ENCODE data around the gene PSD.
A peak's percentile ranks its signal among the peaks of the same experiment; 100 is the strongest.

PSD gene

GRCh38 chr10:102420714-102421506 is 2.3 kb upstream of the PSD start, which contains the start of gene FBXL15:
Gene FBXL15, plus strand, starts transcription at chr10:102420836. Its CDS starts 294 bp downstream, at chr10:102421130.
- H3K4me1 Mint-ChIP-seq (ENCODE audit: low read depth) = peaks cover 20% of the 10 kb centered on the region
- DNase-seq (ENCODE audit: low spot score) = peak; percentile 97
- peaks cover 8% of the 10 kb centered on the region for H3K36me3 Mint-ChIP-seq (ENCODE audit: low read depth)
- H3K27me3 Mint-ChIP-seq (ENCODE audit: low read depth) = peaks cover 25% of the 10 kb centered on the region
- peak within 1 kb of the TSS; percentile 97 for H3K27ac Mint-ChIP-seq
- H3K9me3 Mint-ChIP-seq = no peaks in the 10 kb centered on the region
- peak within 1 kb of the TSS; percentile 99 for H3K4me3 Mint-ChIP-seq

DNA sequence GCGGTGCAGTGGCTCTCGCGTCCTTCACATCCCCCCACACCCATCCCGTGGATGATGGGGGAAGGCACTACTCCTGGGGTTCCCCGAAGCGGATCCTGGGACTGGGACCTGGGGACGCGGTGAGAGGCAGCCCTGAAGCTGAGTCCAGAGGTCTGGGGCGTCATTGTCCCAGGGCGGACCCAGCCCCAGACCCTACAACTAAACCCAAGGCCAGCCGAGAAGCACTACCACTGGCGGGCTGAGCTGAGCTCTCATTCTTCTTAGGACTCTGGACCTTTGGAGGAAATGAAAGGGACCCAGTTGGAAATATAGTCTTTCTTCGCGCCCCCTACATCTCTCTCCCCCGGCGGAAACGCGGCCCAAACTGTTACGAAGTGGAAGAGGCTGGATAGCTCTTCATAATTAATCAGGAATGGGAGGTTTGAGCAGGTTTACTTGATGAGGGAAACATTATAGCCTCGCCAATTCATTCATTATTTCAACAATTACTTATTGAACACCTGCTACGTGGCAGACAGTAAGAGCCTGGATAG is 1.7 kb upstream of the PSD start:
- no peaks in the 10 kb centered on the region for H3K9me3 Mint-ChIP-seq
- H3K4me1 Mint-ChIP-seq (ENCODE audit: low read depth) = peaks cover 16% of the 10 kb centered on the region
- DNase-seq (ENCODE audit: low spot score) = no peak
- peak overlapping the region; percentile 97 for H3K27ac Mint-ChIP-seq
- peak overlapping the region; percentile 99 for H3K4me3 Mint-ChIP-seq
- peaks cover 8% of the 10 kb centered on the region for H3K36me3 Mint-ChIP-seq (ENCODE audit: low read depth)
- H3K27me3 Mint-ChIP-seq (ENCODE audit: low read depth) = peaks cover 26% of the 10 kb centered on the region

DNA sequence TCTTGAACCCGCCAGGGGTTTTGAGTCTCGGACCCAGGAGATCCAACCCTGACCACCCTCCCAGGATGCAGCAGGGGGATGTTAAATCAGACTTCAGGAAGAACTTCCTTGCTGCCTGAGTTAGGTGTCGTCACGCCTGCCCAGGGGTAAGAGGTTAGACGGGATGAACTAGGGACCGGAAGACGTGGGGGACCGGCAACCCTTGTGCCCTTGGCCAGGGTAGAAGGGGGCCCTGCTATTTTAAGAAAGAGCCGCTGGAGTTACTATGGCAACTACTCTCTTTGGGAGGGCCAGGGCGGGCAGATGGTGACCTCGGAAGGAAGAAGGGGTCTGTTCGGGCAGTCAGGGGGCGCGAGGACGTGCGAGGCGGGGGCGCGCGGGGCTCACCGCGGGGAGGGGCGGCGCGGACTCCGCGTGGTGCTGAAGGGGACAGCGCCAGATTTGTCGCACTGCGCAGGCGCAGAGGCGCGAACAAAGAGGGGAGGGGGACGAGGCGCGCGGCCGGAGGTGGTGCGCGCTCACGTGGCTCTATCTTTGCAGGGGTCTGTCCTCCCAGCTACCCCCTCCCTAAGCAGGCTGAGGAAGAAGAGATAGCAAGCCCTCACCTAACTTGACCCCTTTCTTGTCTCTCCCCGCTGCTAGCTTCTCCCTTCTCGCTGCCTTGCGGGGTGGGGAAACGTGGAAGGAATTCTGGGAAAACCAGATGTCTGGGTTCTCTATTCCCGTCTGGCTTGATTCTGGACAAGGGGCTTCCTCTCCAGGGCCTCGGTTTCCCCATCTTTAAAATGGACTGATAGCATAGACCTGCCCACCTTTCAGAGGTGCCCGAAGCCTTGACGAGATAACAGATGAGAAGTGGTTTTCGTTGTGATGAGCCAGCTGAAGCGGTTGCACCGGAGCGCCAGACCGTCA is 940 bp upstream of the PSD start:
- Mint-ChIP-seq H3K27ac (peak overlapping the region; percentile 26), H3K4me3 (peak overlapping the region; percentile 99), H3K27me3 (ENCODE audit: low read depth) (peaks cover 26% of the 10 kb centered on the region), H3K36me3 (ENCODE audit: low read depth) (peaks cover 7% of the 10 kb centered on the region), H3K9me3 (no peaks in the 10 kb centered on the region), H3K4me1 (ENCODE audit: low read depth) (peaks cover 16% of the 10 kb centered on the region)
- DNase-seq (ENCODE audit: low spot score) = peak; percentile 80

- H3K27me3 Mint-ChIP-seq (ENCODE audit: low read depth) = peaks cover 31% of the 10 kb centered on the region
- no peaks in the 10 kb centered on the region for H3K9me3 Mint-ChIP-seq
- H3K4me3 Mint-ChIP-seq = no peak overlapping the region
Measured at GRCh38 chr10:102416695-102417094, 1.9 kb downstream of the PSD start.

GRCh38 chr10:102416283-102416682 is 2.3 kb downstream of the PSD start:
- Mint-ChIP-seq H3K4me3 (no peak overlapping the region), H3K27me3 (ENCODE audit: low read depth) (peaks cover 35% of the 10 kb centered on the region), H3K36me3 (ENCODE audit: low read depth) (no peaks in the 10 kb centered on the region), H3K27ac (no peak overlapping the region), H3K9me3 (no peaks in the 10 kb centered on the region), H3K4me1 (ENCODE audit: low read depth) (peaks cover 20% of the 10 kb centered on the region)
- DNase-seq (ENCODE audit: low spot score) = no peak

More at GRCh38 chr10:102416695-102417094, 1.9 kb downstream of the PSD start:
- DNase-seq (ENCODE audit: low spot score) = no peak
- Mint-ChIP-seq H3K27ac (no peak overlapping the region), H3K4me1 (ENCODE audit: low read depth) (peaks cover 18% of the 10 kb centered on the region), H3K36me3 (ENCODE audit: low read depth) (no peaks in the 10 kb centered on the region)

GRCh38 chr10:102414749-102415148 is 3.8 kb downstream of the PSD start:
- peaks cover 44% of the 10 kb centered on the region for H3K27me3 Mint-ChIP-seq (ENCODE audit: low read depth)
- peaks cover 22% of the 10 kb centered on the region for H3K4me1 Mint-ChIP-seq (ENCODE audit: low read depth)
- no peak overlapping the region for H3K27ac Mint-ChIP-seq
- no peak overlapping the region for H3K4me3 Mint-ChIP-seq
- DNase-seq (ENCODE audit: low spot score) = no peak
- no peaks in the 10 kb centered on the region for H3K9me3 Mint-ChIP-seq
- H3K36me3 Mint-ChIP-seq (ENCODE audit: low read depth) = no peaks in the 10 kb centered on the region

GRCh38 chr10:102413806-102414561 is 4.6 kb downstream of the PSD start:
- Mint-ChIP-seq H3K27ac (no peak overlapping the region), H3K4me1 (ENCODE audit: low read depth) (peaks cover 23% of the 10 kb centered on the region), H3K36me3 (ENCODE audit: low read depth) (no peaks in the 10 kb centered on the region), H3K27me3 (ENCODE audit: low read depth) (peaks cover 46% of the 10 kb centered on the region), H3K4me3 (no peak overlapping the region), H3K9me3 (no peaks in the 10 kb centered on the region)
- no peak for DNase-seq (ENCODE audit: low spot score)

- Mint-ChIP-seq H3K4me1 (ENCODE audit: low read depth) (peaks cover 25% of the 10 kb centered on the region), H3K4me3 (no peak overlapping the region)
- DNase-seq (ENCODE audit: low spot score) = no peak
Measured at GRCh38 chr10:102413053-102413705, 5.4 kb downstream of the PSD start.

GRCh38 chr10:102412293-102412692 is 6.3 kb downstream of the PSD start:
- DNase-seq (ENCODE audit: low spot score) = no peak
- H3K9me3 Mint-ChIP-seq = no peaks in the 10 kb centered on the region
- H3K4me3 Mint-ChIP-seq = no peak overlapping the region
- peaks cover 39% of the 10 kb centered on the region for H3K27me3 Mint-ChIP-seq (ENCODE audit: low read depth)
- no peak overlapping the region for H3K27ac Mint-ChIP-seq
- H3K36me3 Mint-ChIP-seq (ENCODE audit: low read depth) = no peaks in the 10 kb centered on the region
- H3K4me1 Mint-ChIP-seq (ENCODE audit: low read depth) = peaks cover 27% of the 10 kb centered on the region

More at GRCh38 chr10:102413053-102413705, 5.4 kb downstream of the PSD start:
- Mint-ChIP-seq H3K36me3 (ENCODE audit: low read depth) (no peaks in the 10 kb centered on the region), H3K9me3 (no peaks in the 10 kb centered on the region), H3K27me3 (ENCODE audit: low read depth) (peaks cover 42% of the 10 kb centered on the region), H3K27ac (no peak overlapping the region)

- H3K4me3 Mint-ChIP-seq = peak overlapping the region; percentile 57
- H3K9me3 Mint-ChIP-seq = no peaks in the 10 kb centered on the region
- H3K27me3 Mint-ChIP-seq (ENCODE audit: low read depth) = peaks cover 36% of the 10 kb centered on the region
- peak overlapping the region; percentile 0 for H3K27ac Mint-ChIP-seq
- no peak for DNase-seq (ENCODE audit: low spot score)
- no peaks in the 10 kb centered on the region for H3K36me3 Mint-ChIP-seq (ENCODE audit: low read depth)
- H3K4me1 Mint-ChIP-seq (ENCODE audit: low read depth) = peaks cover 27% of the 10 kb centered on the region
Measured at GRCh38 chr10:102411341-102412255, 7.0 kb downstream of the PSD start.

- peaks cover 27% of the 10 kb centered on the region for H3K4me1 Mint-ChIP-seq (ENCODE audit: low read depth)
- H3K4me3 Mint-ChIP-seq = peak overlapping the region; percentile 80
- peak overlapping the region; percentile 0 for H3K27ac Mint-ChIP-seq
- H3K36me3 Mint-ChIP-seq (ENCODE audit: low read depth) = no peaks in the 10 kb centered on the region
- H3K27me3 Mint-ChIP-seq (ENCODE audit: low read depth) = peaks cover 32% of the 10 kb centered on the region
- no peaks in the 10 kb centered on the region for H3K9me3 Mint-ChIP-seq
- peak; percentile 72 for DNase-seq (ENCODE audit: low spot score)
Measured at GRCh38 chr10:102410429-102411073, 8.0 kb downstream of the PSD start.
